DMS53 treated with DMSO at 0.1 percent for 48 hours (cell line): ENCODE measurements around the gene HMOX2.

Experiments used
- DNase-seq: peaks from one replicate; lab custom pipeline; 2025; ENCODE audit not compliant: unreplicated experiment; lab: John Stamatoyannopoulos, UW

HMOX2 gene

GRCh38 chr16:4552541-4552940 lies 76.3 kb downstream of the HMOX2 start:
- DNase-seq: no peak

GRCh38 chr16:4556112-4556511 lies 79.9 kb downstream of the HMOX2 start, which contains the start of gene C16orf96:
TSS of gene C16orf96 (plus strand) at chr16:4556340. CDS start at chr16:4556490, 150 bp downstream.
- peak; percentile 20 for DNase-seq

- DNase-seq: no peak
These were observed 80.4 kb downstream of the HMOX2 start for GRCh38 chr16:4556580-4556979.

GRCh38 chr16:4557973-4558372 lies 81.8 kb downstream of the HMOX2 start:
- no peak for DNase-seq
